A549 (cell line): ENCODE results near the gene KCNN3. TPM values are rescaled to one million over a fixed set of nuclear protein-coding genes. Genes with fewer than 3 reads are reported as not detected.

Experiments
- ATAC-seq, 2 experiments: fragments of 200-7000 bp in 1 of 2; fragments of >200 bp in 1 of 2; cut with Nextera tagmentation in 1 of 2; cut with Tn5 transposase in 1 of 2; 3 replicates each; pipeline versions ENCODE4 v1.8.0 to v1.9.1; 2018 to 2020; ENCODE audit warnings: mild to moderate bottlenecking in 1 of 2, moderate library complexity in 1 of 2
- CTCF ChIA-PET: fragments of 300-600 bp; sonication (Branson Sonifier 250); formaldehyde crosslinking; extraction: SDS; loops from one replicate; lab custom pipeline; 2021; ENCODE audit warnings: antibody characterized with exemption, inconsistent platforms; lab: Yijun Ruan, JAX
- POLR2A ChIA-PET: fragments of 350-600 bp; formaldehyde crosslinking; extraction: SDS; loops from one replicate; lab custom pipeline; 2021; ENCODE audit warnings: antibody characterized with exemption, inconsistent platforms; lab: Yijun Ruan, JAX
- DNase-seq, 2 experiments: peaks; one replicate each; pipeline versions ENCODE4 v3.0.0 to v3.0.0-alpha.2; 2011 to 2016; ENCODE audit warnings: low read depth in 1 of 2, low spot score in 1 of 2
- FAIRE-seq: peaks from 2 replicates; lab custom pipeline; 2011; peaks lifted over from hg19 to GRCh38; lab: Jason Lieb, UNC
- H3K27ac ChIP-seq, 2 experiments: fragments of >200 bp; sonication (Bioruptor Twin); formaldehyde crosslinking; 3 replicates each; pipeline ENCODE4 v1.5.1; 2016 to 2017
- H3K4me1 ChIP-seq: fragments of >200 bp; sonication (Bioruptor Twin); formaldehyde crosslinking; 3 replicates; pipeline ENCODE4 v1.6.1; 2016
- H3K4me2 ChIP-seq: fragments of >200 bp; sonication (Bioruptor Twin); formaldehyde crosslinking; 3 replicates; pipeline ENCODE4 v1.6.1; 2016
- H3K4me3 ChIP-seq: fragments of >200 bp; sonication (Bioruptor Twin); formaldehyde crosslinking; 3 replicates; pipeline ENCODE4 v1.5.1; 2016
- H3K9me3 ChIP-seq: fragments of >200 bp; sonication (Bioruptor Twin); formaldehyde crosslinking; 3 replicates; pipeline ENCODE4 v1.6.1; 2016
- BHLHE40 ChIP-seq: IDR thresholded peaks from 2 replicates; pipeline ENCODE4 v1.6.1; 2012; ENCODE audit warnings: low read depth, low read length, inconsistent platforms
- CEBPB ChIP-seq, 2 experiments: fragments of >200 bp in 1 of 2; sonication (Bioruptor Twin) in 1 of 2; formaldehyde crosslinking in 1 of 2; IDR thresholded peaks; 2 replicates each; pipeline ENCODE4 v1.6.1; 2012 to 2016
- EHF ChIP-seq: fragments of 250-450 bp; sonication (Bioruptor Pico); IDR thresholded peaks from 2 replicates; pipeline ENCODE4 v1.5.0; 2020; ENCODE audit warnings: mild to moderate bottlenecking
- EHMT2 ChIP-seq: fragments of 200-600 bp; sonication (generic); IDR thresholded peaks from 2 replicates; pipeline ENCODE4 v1.6.1; 2016; ENCODE audit warnings: antibody characterized with exemption, low read depth, mild to moderate bottlenecking, moderate library complexity
- FOSB ChIP-seq: fragments of 250-450 bp; sonication (Bioruptor Pico); IDR thresholded peaks from 2 replicates; pipeline ENCODE4 v1.5.0; 2020; ENCODE audit warnings: mild to moderate bottlenecking, moderate library complexity
- HDAC2 ChIP-seq: fragments of 200-600 bp; sonication (generic); IDR thresholded peaks from 2 replicates; pipeline ENCODE4 v1.6.1; 2016
- HEYL ChIP-seq: fragments of 250-450 bp; sonication (Bioruptor Pico); IDR thresholded peaks from 2 replicates; pipeline ENCODE4 v1.8.0; 2021; ENCODE audit warnings: mild to moderate bottlenecking, moderate library complexity
- JUNB ChIP-seq: fragments of >200 bp; sonication (Bioruptor Twin); formaldehyde crosslinking; IDR thresholded peaks from 2 replicates; pipeline ENCODE4 v1.6.1; 2016
- KDM1A ChIP-seq: fragments of 200-600 bp; sonication (generic); IDR thresholded peaks from 2 replicates; pipeline ENCODE4 v1.6.1; 2016; ENCODE audit warnings: low read depth, mild to moderate bottlenecking
- KDM5A ChIP-seq: fragments of 200-600 bp; sonication (generic); IDR thresholded peaks from 2 replicates; pipeline ENCODE4 v1.6.1; 2016; ENCODE audit warnings: antibody characterized with exemption, mild to moderate bottlenecking
- MAFK ChIP-seq: fragments of 450-650 bp; IDR thresholded peaks from 2 replicates; pipeline ENCODE4 v1.6.1; 2014; ENCODE audit not compliant: partially characterized antibody
- MAZ ChIP-seq: fragments of 150-350 bp; IDR thresholded peaks from 2 replicates; pipeline ENCODE4 v1.6.1; 2014; ENCODE audit warnings: antibody characterized with exemption, low read depth, low read length, borderline replicate concordance
- PHF8 ChIP-seq: fragments of 200-600 bp; sonication (generic); IDR thresholded peaks from 2 replicates; pipeline ENCODE4 v1.6.1; 2016; ENCODE audit warnings: low read depth, mild to moderate bottlenecking, antibody characterized with exemption, moderate library complexity, borderline replicate concordance
- POLR2AphosphoS2 ChIP-seq: conservative IDR thresholded peaks from 2 replicates; pipeline ENCODE4 v1.6.1; 2012; ENCODE audit warnings: low read length, improper control_type of control experiment, inconsistent platforms
- RARB ChIP-seq: fragments of 250-450 bp; sonication (Bioruptor Pico); IDR thresholded peaks from 2 replicates; pipeline ENCODE4 v1.8.0; 2021; ENCODE audit warnings: mild to moderate bottlenecking, moderate library complexity
- SREBF2 ChIP-seq: fragments of 450-650 bp; IDR thresholded peaks from 2 replicates; pipeline ENCODE4 v1.6.1; 2014; ENCODE audit warnings: mild to moderate bottlenecking, moderate library complexity
- TFCP2L1 ChIP-seq: fragments of 250-450 bp; sonication (Bioruptor Pico); IDR thresholded peaks from 2 replicates; pipeline ENCODE4 v1.5.0; 2021; ENCODE audit warnings: mild to moderate bottlenecking
- ZFP36 ChIP-seq: fragments of 450-650 bp; IDR thresholded peaks from 2 replicates; pipeline ENCODE4 v1.6.1; 2014; ENCODE audit warnings: borderline replicate concordance; ENCODE audit not compliant: partially characterized antibody
- ZNF302 ChIP-seq: fragments of 250-450 bp; sonication (Bioruptor Pico); IDR thresholded peaks from 2 replicates; pipeline ENCODE4 v1.9.0; 2021; ENCODE audit warnings: inconsistent platforms, mild to moderate bottlenecking, moderate library complexity
- WGBS: methylation state at CpG from one replicate; pipeline ENCODE4 v1.1.6; 2017; ENCODE audit errors: missing lambda C conversion rate; 5-methylcytosine and 5-hydroxymethylcytosine counted together
- polyA plus RNA-seq, 4 experiments: library from polyadenylated mRNA; depleted of rRNA in 3 of 4; stranded (reverse); fragments of >200 nt; fragmentation: RNase III in 1 of 4; extraction: RNeasy Plus Mini Kit Qiagen cat#74134 plus additional on column Dnase treatment in 1 of 4; gene quantifications; 2 replicates in 3 of 4; 3 replicates in 1 of 4; pipeline ENCODE4 v1.2.3, GENCODE V29; 2011 to 2017
- TF ChIP-seq, protein P1 (sequence below): fragments of >200 bp; sonication (Bioruptor Twin); formaldehyde crosslinking; IDR thresholded peaks from 2 replicates; pipeline ENCODE4 v1.6.1; 2016
- TF ChIP-seq, protein P2 (sequence below): IDR thresholded peaks from 2 replicates; pipeline ENCODE4 v1.6.1; 2012

KCNN3 gene
- polyA plus RNA-seq, 2 of the 4 experiments (the other 2 are of a cell fraction) = 0.01 to 0.03 TPM

DNA sequence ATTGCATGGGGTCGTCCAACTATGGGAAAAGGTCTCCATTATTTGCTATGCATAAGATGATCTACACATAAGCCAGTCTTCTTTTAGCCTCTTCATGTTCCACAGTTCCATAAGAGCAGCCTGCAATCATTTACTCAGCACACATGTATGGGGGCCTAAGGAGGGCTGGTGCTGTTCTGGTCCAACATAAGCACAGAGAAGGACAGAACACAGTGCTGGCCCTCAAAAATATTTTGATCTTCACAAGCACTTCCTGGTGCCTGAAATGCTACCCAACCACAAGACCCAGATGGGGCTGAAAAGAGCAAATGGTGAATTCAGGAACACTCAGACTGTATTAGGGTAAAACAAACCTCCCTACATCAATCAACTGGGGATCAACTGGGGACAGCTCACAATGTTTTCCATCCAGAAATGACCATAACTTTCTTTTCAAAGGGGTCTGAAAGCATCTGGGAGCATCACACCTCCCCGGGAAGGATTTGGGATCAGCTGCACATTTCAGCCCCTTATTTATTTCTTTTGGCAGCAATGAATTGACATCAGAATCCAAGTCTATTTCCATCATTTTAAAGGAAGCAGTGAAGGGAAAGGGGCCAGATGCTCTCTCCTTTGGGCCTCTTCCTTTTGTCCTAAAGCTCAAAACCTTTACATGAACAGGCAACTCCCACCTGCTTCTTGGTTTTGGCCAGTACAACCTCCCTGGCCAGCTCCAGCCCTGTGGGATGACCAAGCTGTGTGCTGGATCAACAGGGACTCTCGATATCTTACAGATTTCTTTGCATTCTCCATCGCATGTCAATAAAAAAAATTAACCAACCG is 45.7 kb downstream of the KCNN3 start:
- H3K9me3 ChIP-seq = no peaks in the 10 kb centered on the region
- CTCF ChIA-PET = interaction anchor here (0.9 to 3.2 kb wide), 4 partner anchors 23 to 82 kb away, joined by 3 to 16 read pairs (median 4); no protein-coding TSS in a partner anchor
- WGBS = 68% methylated on average over 5 of the region's 5 CpGs
- no peak overlapping the region for H3K4me3 ChIP-seq
- ATAC-seq = no peak
- H3K4me2 ChIP-seq = no peak overlapping the region
- FAIRE-seq = no peak
- H3K27ac ChIP-seq = no peak overlapping the region
- DNase-seq = no peak
- no peak for TF ChIP-seq JUNB
- TF ChIP-seq, protein P1, sequence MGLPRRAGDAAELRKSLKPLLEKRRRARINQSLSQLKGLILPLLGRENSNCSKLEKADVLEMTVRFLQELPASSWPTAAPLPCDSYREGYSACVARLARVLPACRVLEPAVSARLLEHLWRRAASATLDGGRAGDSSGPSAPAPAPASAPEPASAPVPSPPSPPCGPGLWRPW = no peak
- no peak for TF ChIP-seq POLR2AphosphoS2
- no peak for TF ChIP-seq FOSB (CRISPR knock-in tag)
- TF ChIP-seq RARB (CRISPR knock-in tag) = no peak
- no peak for TF ChIP-seq TFCP2L1 (CRISPR knock-in tag)
- no peak for TF ChIP-seq CEBPB (IDR thresholded peaks at IDR 0.05)
- TF ChIP-seq HDAC2 = no peak
- no peak for TF ChIP-seq KDM5A
- TF ChIP-seq PHF8 = no peak
- TF ChIP-seq EHF = no peak
- TF ChIP-seq, all 56 proteins: peak for 0
- POLR2A ChIA-PET = no interaction called here
- H3K4me1 ChIP-seq = no peaks in the 10 kb centered on the region

DNA sequence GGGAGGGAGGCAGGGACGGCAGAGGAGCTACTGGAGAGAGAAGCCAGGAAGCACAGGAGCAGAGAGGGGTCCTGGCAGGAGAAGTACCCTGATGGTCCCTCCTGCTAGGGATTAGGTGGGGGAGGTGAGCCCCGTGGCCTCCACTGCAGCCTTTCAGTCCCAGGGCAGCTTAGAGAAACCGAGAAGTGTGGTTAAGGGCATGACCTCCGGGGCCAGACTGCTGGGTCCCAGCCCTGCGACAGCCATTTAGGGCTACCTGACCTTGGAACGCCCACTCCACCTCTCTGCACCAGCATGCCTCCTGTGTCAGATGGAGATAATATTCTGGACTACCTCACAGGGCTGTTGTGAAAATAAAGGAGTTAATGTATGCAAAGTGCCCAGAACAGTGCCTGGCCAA is 47.4 kb downstream of the KCNN3 start:
- DNase-seq (no peak), ATAC-seq (no peak), FAIRE-seq (no peak)
- Histone ChIP-seq H3K4me3 (no peak overlapping the region), H3K9me3 (no peaks in the 10 kb centered on the region), H3K27ac (no peak overlapping the region), H3K4me2 (no peak overlapping the region), H3K4me1 (no peaks in the 10 kb centered on the region)
- no peak for TF ChIP-seq MAFK
- TF ChIP-seq, protein P2, sequence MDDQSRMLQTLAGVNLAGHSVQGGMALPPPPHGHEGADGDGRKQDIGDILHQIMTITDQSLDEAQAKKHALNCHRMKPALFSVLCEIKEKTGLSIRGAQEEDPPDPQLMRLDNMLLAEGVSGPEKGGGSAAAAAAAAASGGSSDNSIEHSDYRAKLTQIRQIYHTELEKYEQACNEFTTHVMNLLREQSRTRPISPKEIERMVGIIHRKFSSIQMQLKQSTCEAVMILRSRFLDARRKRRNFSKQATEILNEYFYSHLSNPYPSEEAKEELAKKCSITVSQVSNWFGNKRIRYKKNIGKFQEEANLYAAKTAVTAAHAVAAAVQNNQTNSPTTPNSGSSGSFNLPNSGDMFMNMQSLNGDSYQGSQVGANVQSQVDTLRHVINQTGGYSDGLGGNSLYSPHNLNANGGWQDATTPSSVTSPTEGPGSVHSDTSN = no peak
- TF ChIP-seq PHF8 = no peak
- TF ChIP-seq POLR2AphosphoS2 = no peak
- TF ChIP-seq MAZ = no peak
- TF ChIP-seq ZFP36 = no peak
- no peak for TF ChIP-seq SREBF2
- TF ChIP-seq ZNF302 (CRISPR knock-in tag) = no peak
- no peak for TF ChIP-seq BHLHE40
- 57% methylated on average over 6 of the region's 6 CpGs for WGBS
- POLR2A ChIA-PET = no interaction called here
- CTCF ChIA-PET = interaction anchor here (1.0 to 1.8 kb wide), 3 partner anchors 8 to 18 kb away, joined by 3 to 5 read pairs (median 3); no protein-coding TSS in a partner anchor

DNA sequence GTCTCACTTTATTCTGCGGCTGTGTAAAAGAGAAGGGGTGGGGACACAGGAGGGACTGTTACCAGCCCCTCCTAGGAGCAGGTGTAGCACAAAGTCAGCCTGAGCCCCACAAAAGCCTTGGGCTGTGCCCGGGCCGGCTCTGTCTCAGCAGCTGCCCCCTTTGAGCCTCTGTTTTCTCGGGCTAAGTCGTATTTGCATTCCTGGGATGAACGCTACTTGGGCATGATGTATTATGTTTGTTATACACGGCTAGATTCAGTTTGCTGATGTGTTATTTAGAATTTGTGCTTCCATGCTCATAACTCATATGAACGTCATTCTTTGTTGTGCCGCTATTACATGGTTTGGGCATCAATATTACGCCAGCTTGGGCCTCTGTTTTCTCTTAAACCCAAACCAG is 47.8 kb downstream of the KCNN3 start:
- CTCF ChIA-PET = interaction anchor here (1.0 to 1.8 kb wide), 3 partner anchors 9 to 39 kb away, joined by 3 to 5 read pairs (median 3); no protein-coding TSS in a partner anchor

DNA sequence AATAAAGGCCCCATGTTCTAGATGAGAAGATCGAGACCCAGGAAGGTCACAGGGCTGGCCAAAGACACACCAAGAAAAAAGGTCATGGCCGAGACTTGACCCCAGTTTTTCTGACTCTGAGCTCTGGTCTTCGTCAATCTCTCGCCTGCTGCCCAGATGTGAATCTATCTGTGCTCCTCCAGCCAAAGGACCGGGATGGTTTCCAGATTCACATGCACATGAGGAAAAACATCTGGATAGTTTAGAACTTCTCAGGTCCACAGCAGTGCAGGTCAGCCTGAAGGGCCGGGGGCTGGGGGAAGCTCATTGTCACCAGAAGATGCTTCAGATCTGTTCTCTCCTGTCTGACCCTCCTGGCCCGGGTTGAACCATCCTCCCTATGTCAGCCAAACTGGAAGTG is 49.0 kb downstream of the KCNN3 start:
- Histone ChIP-seq H3K4me1 (no peaks in the 10 kb centered on the region), H3K4me2 (no peak overlapping the region), H3K9me3 (no peaks in the 10 kb centered on the region), H3K4me3 (no peak overlapping the region), H3K27ac (no peak overlapping the region)
- DNase-seq = no peak
- TF ChIP-seq KDM1A = no peak
- CTCF ChIA-PET = interaction anchor here (0.7 to 2.7 kb wide), 4 partner anchors 41 to 151 kb away, joined by 3 to 9 read pairs (median 4); no protein-coding TSS in a partner anchor
- ATAC-seq = no peak
- FAIRE-seq = no peak
- WGBS = 58% methylated on average over 7 of the region's 7 CpGs
- POLR2A ChIA-PET = no interaction called here

More for the DNA sequence above, 47.8 kb downstream of the KCNN3 start:
- no peak overlapping the region for H3K4me2 ChIP-seq
- H3K4me3 ChIP-seq = no peak overlapping the region
- DNase-seq (no peak), ATAC-seq (no peak), FAIRE-seq (no peak)
- H3K27ac ChIP-seq = no peak overlapping the region
- H3K4me1 ChIP-seq = no peaks in the 10 kb centered on the region
- TF ChIP-seq EHMT2 (no peak), HEYL (no peak)
- TF ChIP-seq, all 56 proteins: peak for 0
- no peaks in the 10 kb centered on the region for H3K9me3 ChIP-seq
- POLR2A ChIA-PET = no interaction called here
- WGBS = 74% methylated on average over 10 of the region's 10 CpGs
